Testis (tissue), 3 donors: ENCODE measurements around the gene MYL9. TPM values are rescaled to one million over a fixed set of nuclear protein-coding genes. Genes with fewer than 3 reads are reported as not detected.

Experiments used
- DNase-seq: peaks from one replicate; pipeline ENCODE4 v3.0.0-alpha.2; 2019
- H3K27ac ChIP-seq, 2 donors: fragments of 200-600 bp; sonication (generic); one replicate each; pipeline ENCODE4 v1.5.1; 2019
- H3K27me3 ChIP-seq: fragments of 200-600 bp; sonication (generic); one replicate; pipeline ENCODE4 v1.5.1; 2019
- H3K36me3 ChIP-seq: fragments of 200-600 bp; sonication (generic); one replicate; pipeline ENCODE4 v1.5.1; 2017; ENCODE audit warnings: low read depth; ENCODE audit errors: missing control alignments
- H3K4me1 ChIP-seq: fragments of 200-600 bp; sonication (generic); one replicate; pipeline ENCODE4 v1.5.1; 2019
- H3K4me3 ChIP-seq, 2 donors: fragments of 200-600 bp; sonication (generic); one replicate each; pipeline ENCODE4 v1.5.1; 2017 to 2019
- H3K9me3 ChIP-seq: fragments of 200-600 bp; sonication (generic); one replicate; pipeline ENCODE4 v1.5.1; 2017
- POLR2A ChIP-seq: fragments of 450-650 bp; IDR thresholded peaks from one replicate; pipeline ENCODE4 v1.6.1; 2017; ENCODE audit warnings: antibody characterized with exemption, mild to moderate bottlenecking, moderate library complexity
- WGBS, 2 donors: methylation state at CpG; one replicate each; pipeline ENCODE4 v1.1.5; 2018; 5-methylcytosine and 5-hydroxymethylcytosine counted together
- intact Hi-C: fragments of 100-400 bp; cut with DNase I; formaldehyde crosslinking; loops from one replicate; pipeline ENCODE4 v1.15.1; 2023; ENCODE audit warnings: low total_unique reads
- polyA plus RNA-seq: library from polyadenylated mRNA; stranded (reverse); fragments of 350-450 nt; fragmentation: Illumina TruSeq; extraction: RNeasy Lipid Tissue Mini Kit (QIAGEN cat#74804); gene quantifications from one replicate; pipeline ENCODE4 v1.2.3, GENCODE V29; 2014; ENCODE audit warnings: low read depth, low replicate concordance; ENCODE audit not compliant: insufficient read depth
- total RNA-seq, 2 donors: library from RNA; depleted of rRNA; stranded (reverse); fragments of >200 nt; gene quantifications; one replicate each; pipeline ENCODE4 v1.2.3, GENCODE V29; 2016
- TF ChIP-seq, protein P1 (sequence below), 3 experiments: fragments of 450-650 bp in 2 of 3; fragments of 200-600 bp in 1 of 3; sonication (generic) in 1 of 3; IDR thresholded peaks; one replicate each; pipeline ENCODE4 v1.5.1; 2016 to 2019; ENCODE audit warnings: antibody characterized with exemption in 3 of 3, mild to moderate bottlenecking in 2 of 3, moderate library complexity in 1 of 3

The MYL9 gene
- total and polyA plus RNA-seq, 3 donors from 2014 or later = 177 to 594 (median 265) TPM

DNA sequence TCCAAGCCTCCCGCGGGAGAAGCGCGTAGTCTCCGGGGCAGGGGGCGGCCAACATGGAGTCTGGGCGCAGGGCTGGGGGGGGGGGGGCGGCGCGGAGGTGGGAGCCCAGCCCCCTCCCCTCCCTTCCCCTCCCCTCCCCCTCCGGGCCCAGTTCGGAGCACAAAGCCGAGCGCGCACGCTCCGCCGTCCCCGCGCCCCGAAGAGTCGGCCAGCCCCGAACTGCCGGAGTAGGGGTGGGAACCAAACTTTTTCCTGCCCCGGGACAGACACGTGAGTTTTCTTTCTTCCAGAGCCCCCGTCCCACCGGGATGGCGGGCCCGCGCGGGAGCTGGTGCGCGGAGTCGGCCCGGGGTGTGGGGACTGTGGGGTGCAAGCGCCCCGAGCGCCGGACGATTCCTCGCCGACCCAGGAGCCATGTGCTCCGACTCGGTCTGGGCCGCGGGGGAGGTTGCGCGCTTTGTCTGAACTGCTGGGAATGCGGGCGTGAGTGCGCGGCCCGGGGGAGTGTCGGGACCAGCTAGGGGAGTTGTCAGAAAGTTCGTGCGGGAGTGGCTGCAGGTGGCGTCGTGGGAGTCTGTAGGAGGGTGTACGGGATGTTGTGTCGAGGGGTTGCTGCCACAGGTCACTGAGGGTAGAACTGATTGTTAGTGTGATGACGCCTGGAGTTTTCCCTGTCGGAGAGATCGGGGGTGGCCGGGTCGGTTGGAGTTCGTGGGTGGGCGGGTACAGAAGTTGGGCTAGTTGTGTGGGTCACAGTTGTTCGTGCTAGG is 33.2 kb downstream of the MYL9 start:
- peak; percentile 83 for DNase-seq
- WGBS, 2 donors = 0% methylated on average over 13 to 57 of the region's 69 CpGs
- H3K27me3 ChIP-seq = no peaks in the 10 kb centered on the region
- peaks cover 37% of the 10 kb centered on the region for H3K4me1 ChIP-seq
- peak overlapping the region; percentile 93 for H3K27ac ChIP-seq
- no peaks in the 10 kb centered on the region for H3K9me3 ChIP-seq
- TF ChIP-seq, protein P1, sequence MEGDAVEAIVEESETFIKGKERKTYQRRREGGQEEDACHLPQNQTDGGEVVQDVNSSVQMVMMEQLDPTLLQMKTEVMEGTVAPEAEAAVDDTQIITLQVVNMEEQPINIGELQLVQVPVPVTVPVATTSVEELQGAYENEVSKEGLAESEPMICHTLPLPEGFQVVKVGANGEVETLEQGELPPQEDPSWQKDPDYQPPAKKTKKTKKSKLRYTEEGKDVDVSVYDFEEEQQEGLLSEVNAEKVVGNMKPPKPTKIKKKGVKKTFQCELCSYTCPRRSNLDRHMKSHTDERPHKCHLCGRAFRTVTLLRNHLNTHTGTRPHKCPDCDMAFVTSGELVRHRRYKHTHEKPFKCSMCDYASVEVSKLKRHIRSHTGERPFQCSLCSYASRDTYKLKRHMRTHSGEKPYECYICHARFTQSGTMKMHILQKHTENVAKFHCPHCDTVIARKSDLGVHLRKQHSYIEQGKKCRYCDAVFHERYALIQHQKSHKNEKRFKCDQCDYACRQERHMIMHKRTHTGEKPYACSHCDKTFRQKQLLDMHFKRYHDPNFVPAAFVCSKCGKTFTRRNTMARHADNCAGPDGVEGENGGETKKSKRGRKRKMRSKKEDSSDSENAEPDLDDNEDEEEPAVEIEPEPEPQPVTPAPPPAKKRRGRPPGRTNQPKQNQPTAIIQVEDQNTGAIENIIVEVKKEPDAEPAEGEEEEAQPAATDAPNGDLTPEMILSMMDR (IDR thresholded peaks at IDR 0.05) = no peak
- no peak for TF ChIP-seq POLR2A
- no peaks in the 10 kb centered on the region for H3K36me3 ChIP-seq
- H3K4me3 ChIP-seq = peak overlapping the region; percentile 89 to 97
- intact Hi-C loops = loop anchor here (5.0 kb wide), 1 partner anchor 33 kb away; the partner anchor contains the start of gene RAB5IF

DNA sequence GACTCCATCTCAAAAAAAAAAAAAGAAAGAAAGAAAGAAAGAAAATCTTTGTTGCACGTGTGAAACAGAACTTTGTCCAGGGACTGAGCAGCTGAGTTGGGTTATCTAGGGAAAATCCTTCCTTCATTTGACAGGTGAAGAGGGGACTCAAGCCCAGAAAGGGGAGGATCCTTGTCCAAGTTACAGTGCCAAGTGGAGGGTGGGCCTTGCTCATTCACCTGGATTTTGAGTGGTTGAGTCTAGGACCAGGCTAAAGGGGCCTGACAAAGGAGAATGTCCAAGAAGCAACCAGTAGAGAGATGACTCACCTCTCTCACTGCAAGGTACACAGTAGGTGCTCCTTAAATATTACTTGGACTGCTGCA is 34.7 kb downstream of the MYL9 start:
- Histone ChIP-seq H3K36me3 (no peaks in the 10 kb centered on the region), H3K27ac (peak overlapping the region in 1 of 2 donors; percentile 93), H3K4me1 (peaks cover 43% of the 10 kb centered on the region), H3K9me3 (no peaks in the 10 kb centered on the region), H3K4me3 (no peak overlapping the region), H3K27me3 (no peaks in the 10 kb centered on the region)
- no peak for DNase-seq
- 14 to 41% methylated on average over 1 of the region's 1 CpG for WGBS, 2 donors
- TF ChIP-seq, protein P1 (IDR thresholded peaks at IDR 0.05) = no peak
- TF ChIP-seq POLR2A = no peak
- intact Hi-C loops = no loop called here

DNA sequence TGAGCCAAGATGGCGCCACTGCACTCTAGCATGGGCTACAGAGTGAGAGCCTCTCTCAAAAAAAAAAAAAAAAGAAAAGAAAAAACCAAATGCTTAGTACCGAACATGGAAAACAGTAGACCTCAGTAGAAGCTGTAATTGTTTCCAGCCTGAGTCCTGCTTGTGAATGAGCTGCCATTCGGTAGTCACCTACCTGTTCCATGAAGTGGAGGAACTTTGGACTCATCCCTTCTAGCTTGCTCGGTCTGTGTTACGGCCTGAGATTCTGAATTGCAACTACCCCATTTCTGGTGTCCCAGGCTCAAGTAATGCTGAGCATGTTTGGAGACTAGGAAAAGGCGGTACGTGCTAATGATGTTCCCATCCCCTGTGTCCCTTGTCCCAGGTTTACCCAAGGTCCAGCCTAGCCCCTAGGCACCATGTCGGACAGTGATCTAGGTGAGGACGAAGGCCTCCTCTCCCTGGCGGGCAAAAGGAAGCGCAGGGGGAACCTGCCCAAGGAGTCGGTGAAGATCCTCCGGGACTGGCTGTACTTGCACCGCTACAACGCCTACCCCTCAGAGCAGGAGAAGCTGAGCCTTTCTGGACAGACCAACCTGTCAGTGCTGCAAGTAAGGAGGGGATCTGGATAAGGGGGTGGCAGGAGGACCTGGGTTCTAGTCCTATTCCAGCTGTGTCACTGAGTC is 37.2 kb downstream of the MYL9 start:
- Histone ChIP-seq H3K27me3 (no peaks in the 10 kb centered on the region), H3K9me3 (no peaks in the 10 kb centered on the region), H3K4me1 (peaks cover 27% of the 10 kb centered on the region), H3K36me3 (no peaks in the 10 kb centered on the region), H3K27ac (no peak overlapping the region), H3K4me3 (no peak overlapping the region)
- intact Hi-C loops = no loop called here
- no peak for TF ChIP-seq POLR2A
- TF ChIP-seq, protein P1 (IDR thresholded peaks at IDR 0.05) = no peak
- no peak for DNase-seq
- WGBS, 2 donors = 89 to 95% methylated on average over 9 to 15 of the region's 15 CpGs

DNA sequence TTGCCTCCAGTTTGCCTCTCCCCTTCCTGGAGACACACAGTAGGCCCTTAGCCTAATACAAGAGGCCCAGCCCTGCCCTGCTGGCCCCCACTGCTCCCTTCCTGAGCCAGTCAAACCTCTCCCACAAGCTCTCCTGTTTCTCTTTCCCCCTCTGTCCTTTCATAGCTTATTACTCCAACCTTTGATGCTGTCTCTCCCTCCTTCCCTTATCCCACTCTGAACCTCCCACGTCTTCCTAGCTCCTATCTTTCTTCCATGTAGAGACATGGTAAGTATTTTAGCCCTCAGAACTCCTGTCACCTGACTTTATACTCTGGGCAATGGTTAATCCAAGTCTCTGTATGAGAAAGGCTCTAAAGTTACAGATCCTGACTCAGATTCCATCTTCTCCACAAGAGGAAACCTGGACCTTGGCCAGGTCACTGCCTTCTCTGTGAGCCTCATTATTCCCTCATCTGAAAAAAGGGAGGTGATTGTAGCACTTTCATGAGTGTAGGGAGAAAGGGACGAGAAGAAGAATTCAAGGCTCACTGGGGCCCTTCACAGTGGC is 38.8 kb downstream of the MYL9 start:
- no peak overlapping the region for H3K4me3 ChIP-seq
- intact Hi-C loops = no loop called here
- H3K36me3 ChIP-seq = no peaks in the 10 kb centered on the region
- peak; percentile 78 for DNase-seq
- no peaks in the 10 kb centered on the region for H3K9me3 ChIP-seq
- H3K27me3 ChIP-seq = no peaks in the 10 kb centered on the region
- no peak overlapping the region for H3K27ac ChIP-seq
- no peak for TF ChIP-seq POLR2A
- TF ChIP-seq, protein P1 (IDR thresholded peaks at IDR 0.05) = no peak
- peaks cover 24% of the 10 kb centered on the region for H3K4me1 ChIP-seq
- WGBS, 2 donors = 59 to 60% methylated on average over 2 of the region's 2 CpGs
